ENCODE measurements around the gene CLDN7.

Gene CLDN7

DNA sequence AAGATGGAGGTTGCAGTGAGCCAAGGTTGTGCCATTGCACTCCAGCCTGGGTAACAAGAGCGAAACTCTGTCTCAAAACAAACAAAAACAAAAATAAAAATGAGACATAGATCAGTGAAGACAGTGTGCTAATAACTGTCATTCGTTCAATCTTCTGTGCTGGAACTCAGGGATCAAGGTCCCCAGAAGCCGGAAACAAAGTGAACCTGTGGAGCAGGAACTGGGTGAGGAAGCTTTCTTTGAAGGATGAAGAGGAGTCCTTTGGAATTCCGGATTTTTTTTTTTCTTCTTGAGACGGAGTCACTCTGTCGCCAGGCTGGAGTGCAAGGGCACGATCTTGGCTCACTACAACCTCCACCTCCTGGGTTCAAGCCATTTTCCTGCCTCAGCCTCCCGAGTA, 17.2 kb upstream of the CLDN7 start:
- no peaks in the 10 kb centered on the region for H3F3A ChIP-seq (ENCODE audit: insufficient read depth, low read length)
- H4K20me1 ChIP-seq (ENCODE audit: insufficient read depth, low read length), result no peaks in the 10 kb centered on the region
- no peaks in the 10 kb centered on the region for H3K9me3 ChIP-seq (ENCODE audit: low read length)
- no peak overlapping the region for H3K9ac ChIP-seq (ENCODE audit: low read length)
- H3K36me3 ChIP-seq (ENCODE audit: insufficient read depth, low read length), result no peaks in the 10 kb centered on the region
- no peak overlapping the region for H3K27ac ChIP-seq (ENCODE audit: low read depth, low read length, poor library complexity, severe bottlenecking)
- no peaks in the 10 kb centered on the region for H3K79me2 ChIP-seq (ENCODE audit: insufficient read depth, low read length)
- TF ChIP-seq, protein P1, sequence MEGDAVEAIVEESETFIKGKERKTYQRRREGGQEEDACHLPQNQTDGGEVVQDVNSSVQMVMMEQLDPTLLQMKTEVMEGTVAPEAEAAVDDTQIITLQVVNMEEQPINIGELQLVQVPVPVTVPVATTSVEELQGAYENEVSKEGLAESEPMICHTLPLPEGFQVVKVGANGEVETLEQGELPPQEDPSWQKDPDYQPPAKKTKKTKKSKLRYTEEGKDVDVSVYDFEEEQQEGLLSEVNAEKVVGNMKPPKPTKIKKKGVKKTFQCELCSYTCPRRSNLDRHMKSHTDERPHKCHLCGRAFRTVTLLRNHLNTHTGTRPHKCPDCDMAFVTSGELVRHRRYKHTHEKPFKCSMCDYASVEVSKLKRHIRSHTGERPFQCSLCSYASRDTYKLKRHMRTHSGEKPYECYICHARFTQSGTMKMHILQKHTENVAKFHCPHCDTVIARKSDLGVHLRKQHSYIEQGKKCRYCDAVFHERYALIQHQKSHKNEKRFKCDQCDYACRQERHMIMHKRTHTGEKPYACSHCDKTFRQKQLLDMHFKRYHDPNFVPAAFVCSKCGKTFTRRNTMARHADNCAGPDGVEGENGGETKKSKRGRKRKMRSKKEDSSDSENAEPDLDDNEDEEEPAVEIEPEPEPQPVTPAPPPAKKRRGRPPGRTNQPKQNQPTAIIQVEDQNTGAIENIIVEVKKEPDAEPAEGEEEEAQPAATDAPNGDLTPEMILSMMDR (IDR thresholded peaks at IDR 0.05; ENCODE audit: low read length), result no peak
- TF ChIP-seq EZH2 (IDR thresholded peaks at IDR 0.05; ENCODE audit: borderline replicate concordance, low read length), result no peak
- H2AFZ ChIP-seq (ENCODE audit: low read length), result no peak overlapping the region
- no peaks in the 10 kb centered on the region for H3K27me3 ChIP-seq (ENCODE audit: insufficient read depth, low read length)
- H3K9me2 ChIP-seq (ENCODE audit: low read depth, low read length), result no peaks in the 10 kb centered on the region
- peaks cover 15% of the 10 kb centered on the region for H3K4me1 ChIP-seq (ENCODE audit: insufficient read depth, low read length, severe bottlenecking)
- H3K4me3 ChIP-seq (ENCODE audit: low read depth, low read length, poor library complexity, severe bottlenecking), result no peak overlapping the region
- H3K4me2 ChIP-seq (ENCODE audit: low read length), result no peak overlapping the region

DNA sequence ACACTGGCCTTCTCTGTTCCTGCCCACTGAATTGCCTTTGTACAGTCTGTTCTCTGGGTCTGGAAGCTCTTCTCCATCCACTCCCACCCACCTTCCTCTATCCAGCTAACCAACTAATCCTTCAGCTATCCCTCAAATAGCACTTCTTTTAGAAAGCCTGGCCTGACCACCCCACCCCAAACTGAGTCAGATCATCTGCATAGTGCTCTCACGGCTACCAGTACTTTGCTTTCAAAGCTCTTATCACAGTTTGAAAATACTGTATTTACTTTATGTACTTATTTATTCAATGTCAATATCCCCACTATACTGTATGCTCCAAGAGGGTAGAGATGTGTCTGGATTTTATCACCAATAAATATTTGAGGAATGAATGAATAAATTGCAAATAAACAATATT, 4.5 kb upstream of the CLDN7 start:
- Histone ChIP-seq H3K36me3 (ENCODE audit: insufficient read depth, low read length) (no peaks in the 10 kb centered on the region), H3K27ac (ENCODE audit: low read depth, low read length, poor library complexity, severe bottlenecking) (no peak overlapping the region), H3K27me3 (ENCODE audit: insufficient read depth, low read length) (peaks cover 6% of the 10 kb centered on the region; the same call in 1 of the 2 replicates), H3K4me3 (ENCODE audit: low read depth, low read length, poor library complexity, severe bottlenecking) (no peak overlapping the region), H3K9me2 (ENCODE audit: low read depth, low read length) (no peaks in the 10 kb centered on the region), H3K79me2 (ENCODE audit: insufficient read depth, low read length) (no peaks in the 10 kb centered on the region), H3K4me1 (ENCODE audit: insufficient read depth, low read length, severe bottlenecking) (peaks cover 7% of the 10 kb centered on the region), H3K4me2 (ENCODE audit: low read length) (no peak overlapping the region), H4K20me1 (ENCODE audit: insufficient read depth, low read length) (no peaks in the 10 kb centered on the region), H3F3A (ENCODE audit: insufficient read depth, low read length) (no peaks in the 10 kb centered on the region), H2AFZ (ENCODE audit: low read length) (no peak overlapping the region), H3K9me3 (ENCODE audit: low read length) (no peaks in the 10 kb centered on the region), H3K9ac (ENCODE audit: low read length) (no peak overlapping the region)
- TF ChIP-seq, protein P1 (IDR thresholded peaks at IDR 0.05; ENCODE audit: low read length), result no peak
- TF ChIP-seq EZH2 (IDR thresholded peaks at IDR 0.05; ENCODE audit: borderline replicate concordance, low read length), result no peak

DNA sequence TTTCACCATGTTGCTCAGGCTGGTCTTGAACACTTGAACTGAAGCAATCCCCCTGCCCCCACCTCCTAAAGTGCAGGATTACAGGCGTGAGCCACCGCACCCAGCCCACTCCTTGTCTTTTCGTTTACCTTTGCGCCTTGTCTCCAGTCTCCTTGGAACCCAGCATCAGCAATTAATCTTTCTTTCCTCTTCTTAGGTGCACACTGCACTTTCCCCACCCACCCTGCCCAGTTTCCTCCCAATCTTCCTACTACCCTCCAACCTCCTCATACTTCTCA, 1.5 kb upstream of the CLDN7 start:
- Histone ChIP-seq H2AFZ (ENCODE audit: low read length) (no peak overlapping the region), H3K9ac (ENCODE audit: low read length) (no peak overlapping the region), H3K36me3 (ENCODE audit: insufficient read depth, low read length) (peaks cover 10% of the 10 kb centered on the region), H3K9me3 (ENCODE audit: low read length) (no peaks in the 10 kb centered on the region), H3K27ac (ENCODE audit: low read depth, low read length, poor library complexity, severe bottlenecking) (no peak overlapping the region), H3K4me3 (ENCODE audit: low read depth, low read length, poor library complexity, severe bottlenecking) (no peak overlapping the region), H3F3A (ENCODE audit: insufficient read depth, low read length) (no peaks in the 10 kb centered on the region), H3K9me2 (ENCODE audit: low read depth, low read length) (no peaks in the 10 kb centered on the region), H3K27me3 (ENCODE audit: insufficient read depth, low read length) (peaks cover 7% of the 10 kb centered on the region; the same call in 1 of the 2 replicates), H3K4me2 (ENCODE audit: low read length) (no peak overlapping the region), H4K20me1 (ENCODE audit: insufficient read depth, low read length) (no peaks in the 10 kb centered on the region), H3K79me2 (ENCODE audit: insufficient read depth, low read length) (no peaks in the 10 kb centered on the region), H3K4me1 (ENCODE audit: insufficient read depth, low read length, severe bottlenecking) (peaks cover 17% of the 10 kb centered on the region)
- TF ChIP-seq, protein P1 (IDR thresholded peaks at IDR 0.05; ENCODE audit: low read length), result no peak
- no peak for TF ChIP-seq EZH2 (IDR thresholded peaks at IDR 0.05; ENCODE audit: borderline replicate concordance, low read length)
